Measurements from ENCODE around the gene RMC1.

DNA sequence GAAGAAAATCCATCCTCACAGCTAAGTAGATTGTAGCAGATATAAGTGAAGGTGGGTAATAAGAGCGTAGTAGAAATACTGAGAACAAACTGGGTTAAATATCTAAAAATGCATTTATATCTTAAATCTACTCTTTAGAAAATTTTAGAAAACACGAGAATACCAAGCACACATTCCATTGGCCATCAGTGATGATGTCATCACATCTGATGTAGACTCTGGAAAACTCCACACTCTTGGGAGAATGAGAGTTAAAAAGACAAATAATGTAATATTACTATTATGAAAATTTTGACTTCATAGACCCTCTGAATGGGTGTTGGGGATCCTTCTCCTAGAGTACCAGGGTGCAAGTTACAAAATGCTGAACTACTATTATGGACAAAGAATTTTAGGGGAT is 46.5 kb upstream of the RMC1 start:
- TF ChIP-seq, protein P1, sequence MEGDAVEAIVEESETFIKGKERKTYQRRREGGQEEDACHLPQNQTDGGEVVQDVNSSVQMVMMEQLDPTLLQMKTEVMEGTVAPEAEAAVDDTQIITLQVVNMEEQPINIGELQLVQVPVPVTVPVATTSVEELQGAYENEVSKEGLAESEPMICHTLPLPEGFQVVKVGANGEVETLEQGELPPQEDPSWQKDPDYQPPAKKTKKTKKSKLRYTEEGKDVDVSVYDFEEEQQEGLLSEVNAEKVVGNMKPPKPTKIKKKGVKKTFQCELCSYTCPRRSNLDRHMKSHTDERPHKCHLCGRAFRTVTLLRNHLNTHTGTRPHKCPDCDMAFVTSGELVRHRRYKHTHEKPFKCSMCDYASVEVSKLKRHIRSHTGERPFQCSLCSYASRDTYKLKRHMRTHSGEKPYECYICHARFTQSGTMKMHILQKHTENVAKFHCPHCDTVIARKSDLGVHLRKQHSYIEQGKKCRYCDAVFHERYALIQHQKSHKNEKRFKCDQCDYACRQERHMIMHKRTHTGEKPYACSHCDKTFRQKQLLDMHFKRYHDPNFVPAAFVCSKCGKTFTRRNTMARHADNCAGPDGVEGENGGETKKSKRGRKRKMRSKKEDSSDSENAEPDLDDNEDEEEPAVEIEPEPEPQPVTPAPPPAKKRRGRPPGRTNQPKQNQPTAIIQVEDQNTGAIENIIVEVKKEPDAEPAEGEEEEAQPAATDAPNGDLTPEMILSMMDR (IDR thresholded peaks at IDR 0.05): no peak
- TF ChIP-seq POLR2A (IDR thresholded peaks at IDR 0.05): no peak

Measured in heart left ventricle (tissue), 13 donors.